ENCODE measurements around the gene DYRK1A. TPM values are rescaled to one million over a fixed set of nuclear protein-coding genes. Genes with fewer than 3 reads are reported as not detected.
A peak's percentile ranks its signal among the peaks of the same experiment; 100 is the strongest.

Gene DYRK1A
- total RNA-seq, 1 donor from 2014 or later: 108 TPM

DNA sequence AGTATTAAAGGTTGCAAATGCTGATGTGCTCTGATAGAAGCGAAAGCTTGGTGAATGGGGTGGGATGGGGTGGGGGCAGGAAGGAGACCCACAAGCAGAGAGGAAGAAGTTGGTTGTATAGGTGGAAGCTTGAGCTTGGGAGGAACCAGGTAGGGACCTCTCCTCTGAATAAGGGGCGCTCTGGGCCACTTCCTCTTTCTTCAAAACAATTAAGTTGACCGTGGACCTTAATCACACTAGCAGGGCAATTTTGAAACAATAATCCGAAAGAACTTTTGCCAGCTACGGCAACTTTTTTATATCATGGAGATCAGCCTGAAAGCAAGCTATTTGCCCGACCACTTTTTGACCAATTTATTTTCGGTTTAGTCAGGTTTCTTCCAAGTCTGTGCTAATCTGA, 1.9 kb upstream of the DYRK1A start:
- no peak overlapping the region for H2AFZ ChIP-seq (replicated peaks)
- H3K36me3 ChIP-seq: no peaks in the 10 kb centered on the region
- no peak overlapping the region for H3K9ac ChIP-seq
- H3K4me3 ChIP-seq: peak overlapping the region; percentile 93
- H4K20me1 ChIP-seq (ENCODE audit: low read depth): peaks cover 21% of the 10 kb centered on the region
- Mint-ChIP-seq H3K27ac (no peak overlapping the region), H3K36me3 (peaks cover 5% of the 10 kb centered on the region), H3K9me3 (no peaks in the 10 kb centered on the region), H3K27me3 (ENCODE audit: insufficient read depth, low read depth) (peaks cover 8% of the 10 kb centered on the region), H3K4me1 (peaks cover 23% of the 10 kb centered on the region), H3K4me3 (peak overlapping the region; percentile 96)
- peaks cover 45% of the 10 kb centered on the region for H3K79me2 ChIP-seq (ENCODE audit: low read depth)
- H3K27me3 ChIP-seq: no peaks in the 10 kb centered on the region
- TF ChIP-seq EZH2phosphoT487 (IDR thresholded peaks at IDR 0.05) (no peak), EZH2 (IDR thresholded peaks at IDR 0.05) (no peak)
- TF ChIP-seq, protein P1, sequence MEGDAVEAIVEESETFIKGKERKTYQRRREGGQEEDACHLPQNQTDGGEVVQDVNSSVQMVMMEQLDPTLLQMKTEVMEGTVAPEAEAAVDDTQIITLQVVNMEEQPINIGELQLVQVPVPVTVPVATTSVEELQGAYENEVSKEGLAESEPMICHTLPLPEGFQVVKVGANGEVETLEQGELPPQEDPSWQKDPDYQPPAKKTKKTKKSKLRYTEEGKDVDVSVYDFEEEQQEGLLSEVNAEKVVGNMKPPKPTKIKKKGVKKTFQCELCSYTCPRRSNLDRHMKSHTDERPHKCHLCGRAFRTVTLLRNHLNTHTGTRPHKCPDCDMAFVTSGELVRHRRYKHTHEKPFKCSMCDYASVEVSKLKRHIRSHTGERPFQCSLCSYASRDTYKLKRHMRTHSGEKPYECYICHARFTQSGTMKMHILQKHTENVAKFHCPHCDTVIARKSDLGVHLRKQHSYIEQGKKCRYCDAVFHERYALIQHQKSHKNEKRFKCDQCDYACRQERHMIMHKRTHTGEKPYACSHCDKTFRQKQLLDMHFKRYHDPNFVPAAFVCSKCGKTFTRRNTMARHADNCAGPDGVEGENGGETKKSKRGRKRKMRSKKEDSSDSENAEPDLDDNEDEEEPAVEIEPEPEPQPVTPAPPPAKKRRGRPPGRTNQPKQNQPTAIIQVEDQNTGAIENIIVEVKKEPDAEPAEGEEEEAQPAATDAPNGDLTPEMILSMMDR (IDR thresholded peaks at IDR 0.05): no peak
- peak overlapping the region; percentile 98 for H3K4me2 ChIP-seq
- peaks cover 16% of the 10 kb centered on the region for H3F3A ChIP-seq (ENCODE audit: low read depth)
- peak overlapping the region; percentile 100 for H3K27ac ChIP-seq
- H3K4me1 ChIP-seq: peaks cover 14% of the 10 kb centered on the region
- no peak for DNase-seq (ENCODE audit: low spot score)
- H3K9me3 ChIP-seq (ENCODE audit: low read depth): no peaks in the 10 kb centered on the region

DNA sequence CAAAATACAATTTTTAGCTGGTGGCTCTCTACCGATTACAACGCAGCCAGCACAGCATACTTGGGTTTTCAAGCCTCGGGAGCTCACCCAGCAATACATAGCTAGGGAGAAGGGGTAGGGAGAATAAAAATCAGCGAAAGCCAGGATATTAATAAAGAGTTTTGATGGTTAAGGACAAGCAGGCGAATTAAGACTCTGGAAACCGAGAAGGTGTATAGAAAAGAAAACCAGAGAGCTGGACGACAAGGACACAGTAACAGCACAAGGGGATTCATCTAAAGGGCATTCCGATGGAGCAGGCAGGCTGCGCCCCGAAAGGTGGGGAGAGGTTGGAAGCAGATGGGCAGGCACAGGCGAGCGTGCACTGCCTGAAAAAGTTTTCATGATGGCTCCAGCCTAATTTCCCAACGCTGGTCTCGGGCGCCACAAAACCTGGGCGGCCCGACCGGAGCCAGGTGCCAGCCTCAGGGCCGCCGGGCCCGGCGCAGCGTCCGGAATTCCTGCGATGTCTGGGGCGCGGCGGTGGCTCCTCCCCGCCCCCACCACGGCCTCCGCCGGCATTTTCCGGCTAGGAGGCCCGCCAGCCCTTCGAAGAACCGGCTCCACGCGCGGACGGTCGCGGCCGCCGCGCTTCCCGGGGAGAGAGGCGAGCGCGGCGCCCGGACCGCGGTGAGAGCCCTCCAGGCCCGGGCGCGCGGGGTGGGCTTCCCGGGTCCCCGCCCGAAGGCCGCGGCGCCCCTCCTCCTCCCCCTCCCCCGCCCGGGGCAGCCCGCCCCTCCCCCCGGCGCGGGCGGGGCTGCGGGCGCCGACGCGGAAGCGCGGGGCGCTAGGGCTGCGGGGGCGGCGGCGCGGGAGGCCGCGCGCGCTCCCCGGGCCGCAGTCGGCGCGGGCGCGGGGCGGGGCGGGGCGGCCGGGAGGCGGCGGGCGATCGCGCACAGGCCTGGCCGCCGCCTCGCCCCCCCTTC, 774 bp upstream of the DYRK1A start:
- Histone ChIP-seq H3K4me3 (peak overlapping the region; percentile 93), H3K4me2 (peak overlapping the region; percentile 98), H3K27me3 (no peaks in the 10 kb centered on the region), H3K4me1 (peaks cover 25% of the 10 kb centered on the region), H2AFZ (replicated peaks) (peak overlapping the region; percentile 70), H3K36me3 (no peaks in the 10 kb centered on the region), H3K27ac (peak overlapping the region; percentile 100), H3F3A (ENCODE audit: low read depth) (peaks cover 16% of the 10 kb centered on the region), H4K20me1 (ENCODE audit: low read depth) (peaks cover 32% of the 10 kb centered on the region), H3K9me3 (ENCODE audit: low read depth) (no peaks in the 10 kb centered on the region), H3K9ac (peak overlapping the region; percentile 91), H3K79me2 (ENCODE audit: low read depth) (peaks cover 56% of the 10 kb centered on the region)
- H3K4me1 Mint-ChIP-seq: peaks cover 34% of the 10 kb centered on the region
- peak overlapping the region; percentile 98 for H3K27ac Mint-ChIP-seq
- H3K9me3 Mint-ChIP-seq: peaks cover 2% of the 10 kb centered on the region
- H3K27me3 Mint-ChIP-seq (ENCODE audit: insufficient read depth, low read depth): peaks cover 8% of the 10 kb centered on the region
- peak; percentile 91 for DNase-seq (ENCODE audit: low spot score)
- TF ChIP-seq, protein P1 (IDR thresholded peaks at IDR 0.05): no peak
- TF ChIP-seq EZH2 (IDR thresholded peaks at IDR 0.05): no peak
- TF ChIP-seq EZH2phosphoT487 (IDR thresholded peaks at IDR 0.05): no peak
- H3K4me3 Mint-ChIP-seq: peak overlapping the region; percentile 96
- H3K36me3 Mint-ChIP-seq: peaks cover 10% of the 10 kb centered on the region

DNA sequence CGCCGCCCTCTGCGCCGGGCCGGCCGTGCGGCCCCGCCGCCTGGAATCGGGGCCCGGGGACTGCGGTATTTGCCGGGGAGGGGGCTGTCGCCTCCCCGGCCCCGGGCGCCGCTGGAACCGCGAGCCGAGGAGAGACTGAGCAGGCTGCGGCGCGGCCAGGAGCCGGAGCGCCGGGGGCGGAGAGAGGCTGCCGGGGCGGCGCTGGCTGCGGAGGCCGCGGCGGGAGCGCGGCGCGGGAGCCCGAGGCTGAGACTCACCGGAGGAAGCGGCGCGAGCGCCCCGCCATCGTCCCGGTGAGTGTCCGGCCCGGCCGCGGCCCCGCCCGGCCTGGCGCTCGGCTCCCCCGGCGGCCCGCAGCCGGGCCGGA, 746 bp downstream of the DYRK1A start:
- peaks cover 71% of the 10 kb centered on the region for H3K79me2 ChIP-seq (ENCODE audit: low read depth)
- peak overlapping the region; percentile 99 for H3K27ac ChIP-seq
- TF ChIP-seq EZH2 (IDR thresholded peaks at IDR 0.05) (no peak), EZH2phosphoT487 (IDR thresholded peaks at IDR 0.05) (no peak)
- TF ChIP-seq, protein P1 (IDR thresholded peaks at IDR 0.05): no peak

More for the DNA sequence above, 746 bp downstream of the DYRK1A start:
- no peak overlapping the region for H2AFZ ChIP-seq (replicated peaks)
- peaks cover 35% of the 10 kb centered on the region for H3K4me1 ChIP-seq
- DNase-seq (ENCODE audit: low spot score): no peak
- no peaks in the 10 kb centered on the region for H3K36me3 ChIP-seq
- peaks cover 16% of the 10 kb centered on the region for H3F3A ChIP-seq (ENCODE audit: low read depth)
- no peak overlapping the region for H3K27ac Mint-ChIP-seq
- H3K4me3 ChIP-seq: peak overlapping the region; percentile 78
- H3K4me3 Mint-ChIP-seq: no peak overlapping the region
- H3K4me1 Mint-ChIP-seq: peaks cover 34% of the 10 kb centered on the region
- H3K9me3 Mint-ChIP-seq: peaks cover 8% of the 10 kb centered on the region
- no peaks in the 10 kb centered on the region for H3K27me3 ChIP-seq
- no peaks in the 10 kb centered on the region for H3K9me3 ChIP-seq (ENCODE audit: low read depth)
- H3K27me3 Mint-ChIP-seq (ENCODE audit: insufficient read depth, low read depth): peaks cover 8% of the 10 kb centered on the region
- H3K9ac ChIP-seq: peak overlapping the region; percentile 95
- H4K20me1 ChIP-seq (ENCODE audit: low read depth): peaks cover 47% of the 10 kb centered on the region
- peak overlapping the region; percentile 84 for H3K4me2 ChIP-seq
- peaks cover 13% of the 10 kb centered on the region for H3K36me3 Mint-ChIP-seq

Measured in neural progenitor cell (in vitro differentiated cells).